GM12878 (cell line): ENCODE data around the gene FPR1. TPM values are rescaled to one million over a fixed set of nuclear protein-coding genes. Genes with fewer than 3 reads are reported as not detected.

Experiments
- ATAC-seq: fragments of 200-7000 bp; cut with Tn5 transposase; 3 replicates; pipeline ENCODE4 v1.9.1; 2020; ENCODE audit warnings: mild to moderate bottlenecking, moderate library complexity
- BruUV-seq: library from RNA; stranded (reverse); fragments of 400-500 nt; replicated peaks from 2 replicates; lab custom pipeline; 2021; lab: Mats Ljungman, UMichigan
- CTCF ChIA-PET: fragments of 300-600 bp; sonication (Branson Sonifier 250); formaldehyde crosslinking; extraction: SDS; loops from one replicate; lab custom pipeline; 2021; ENCODE audit warnings: inconsistent platforms; lab: Yijun Ruan, JAX
- POLR2A ChIA-PET: fragments of 350-600 bp; formaldehyde crosslinking; extraction: SDS; loops from one replicate; lab custom pipeline; 2021; ENCODE audit warnings: inconsistent platforms; lab: Charles Lee
- RAD21 ChIA-PET: fragments of 300-600 bp; sonication (Branson Sonifier 250); formaldehyde crosslinking; loops from one replicate; lab custom pipeline; 2023; ENCODE audit warnings: antibody characterized with exemption; ENCODE audit not compliant: unreplicated experiment; lab: Charles Lee
- SMC1A ChIA-PET: fragments of 300-600 bp; sonication (Branson Sonifier 250); formaldehyde crosslinking; loops from one replicate; lab custom pipeline; 2023; ENCODE audit not compliant: unreplicated experiment, uncharacterized antibody; lab: Charles Lee
- DNase-seq: peaks from one replicate; pipeline ENCODE4 v3.0.0-alpha.2; 2011; ENCODE audit warnings: low read depth, low spot score
- FAIRE-seq: peaks from 3 replicates; lab custom pipeline; 2011; peaks lifted over from hg19 to GRCh38; lab: Jason Lieb, UNC
- H2AFZ ChIP-seq: 2 replicates; pipeline ENCODE4 v1.6.0; 2011; ENCODE audit warnings: low read depth, low read length, control low read depth; ENCODE audit not compliant: control insufficient read depth
- H3K27ac ChIP-seq: 2 replicates; pipeline ENCODE4 v1.5.1; 2011; ENCODE audit warnings: control low read depth; ENCODE audit not compliant: control insufficient read depth, insufficient read depth
- H3K27me3 ChIP-seq, 2 experiments: replicated peaks in 1 of 2; 2 replicates each; pipeline versions ENCODE4 v1.6.0 to v1.6.1; 2011; ENCODE audit warnings: low read length in 1 of 2; ENCODE audit not compliant: control insufficient read depth in 2 of 2, insufficient read depth in 2 of 2
- H3K36me3 ChIP-seq, 2 experiments: 2 replicates each; pipeline ENCODE4 v1.5.1; 2011; ENCODE audit warnings: low read length in 1 of 2; ENCODE audit not compliant: control insufficient read depth in 2 of 2, insufficient read depth in 2 of 2
- H3K4me1 ChIP-seq: 2 replicates; pipeline ENCODE4 v1.6.1; 2011; ENCODE audit warnings: mild to moderate bottlenecking, low read length, moderate library complexity, mixed read lengths; ENCODE audit not compliant: control insufficient read depth, insufficient read depth
- H3K4me2 ChIP-seq: 2 replicates; pipeline ENCODE4 v1.6.0; 2011; ENCODE audit warnings: control low read depth; ENCODE audit not compliant: control insufficient read depth, insufficient read depth
- H3K4me3 ChIP-seq: fragments of 200-600 bp; sonication (generic); 2 replicates; pipeline ENCODE4 v1.5.1; 2016
- H3K79me2 ChIP-seq: 2 replicates; pipeline ENCODE4 v1.6.0; 2011; ENCODE audit warnings: low read length; ENCODE audit not compliant: control insufficient read depth, insufficient read depth
- H3K9ac ChIP-seq: 2 replicates; pipeline ENCODE4 v1.8.0; 2011; ENCODE audit warnings: low read length, control low read depth, mixed read lengths; ENCODE audit not compliant: control insufficient read depth, insufficient read depth
- H3K9me3 ChIP-seq: replicated peaks from 3 replicates; pipeline ENCODE4 v1.5.1; 2011; ENCODE audit warnings: mild to moderate bottlenecking, low read length; ENCODE audit not compliant: control insufficient read depth, insufficient read depth
- H4K20me1 ChIP-seq: 2 replicates; pipeline ENCODE4 v1.6.0; 2011; ENCODE audit not compliant: control insufficient read depth, insufficient read depth
- ASH2L ChIP-seq: fragments of 300-600, 200-600 bp; sonication (generic); IDR thresholded peaks from 2 replicates; pipeline ENCODE4 v1.6.1; 2017; ENCODE audit warnings: low read depth, mild to moderate bottlenecking, borderline replicate concordance
- CEBPZ ChIP-seq: fragments of 150-350 bp; IDR thresholded peaks from 2 replicates; pipeline ENCODE4 v1.6.1; 2016; ENCODE audit warnings: low read depth, low read length
- CHD4 ChIP-seq: fragments of 200-600 bp; sonication (generic); IDR thresholded peaks from 2 replicates; pipeline ENCODE4 v1.6.1; 2016; ENCODE audit warnings: mild to moderate bottlenecking
- IRF3 ChIP-seq: fragments of 450-650 bp; IDR thresholded peaks from 2 replicates; pipeline ENCODE4 v1.6.1; 2014; ENCODE audit warnings: mild to moderate bottlenecking
- MAX ChIP-seq: IDR thresholded peaks from 2 replicates; pipeline ENCODE4 v1.6.1; 2012; ENCODE audit warnings: low read depth, low read length, improper control_type of control experiment
- NR2F1 ChIP-seq: fragments of 450-650 bp; conservative IDR thresholded peaks from 2 replicates; pipeline ENCODE4 v1.6.1; 2017; ENCODE audit warnings: mild to moderate bottlenecking
- POLR2AphosphoS5 ChIP-seq: IDR thresholded peaks from 2 replicates; pipeline ENCODE4 v1.6.1; 2011; ENCODE audit warnings: mild to moderate bottlenecking, low read length, inconsistent platforms
- RELB ChIP-seq: fragments of 450-650 bp; IDR thresholded peaks from 2 replicates; pipeline ENCODE4 v1.6.1; 2017; ENCODE audit warnings: low read depth, mild to moderate bottlenecking, moderate library complexity
- SRF ChIP-seq, 2 experiments: IDR thresholded peaks; 2 replicates each; pipeline ENCODE4 v1.6.1; 2011; ENCODE audit warnings: low read depth in 2 of 2, low read length in 2 of 2, mild to moderate bottlenecking in 1 of 2, moderate library complexity in 1 of 2
- WRNIP1 ChIP-seq: IDR thresholded peaks from 2 replicates; pipeline ENCODE4 v1.6.1; 2011; ENCODE audit warnings: low read depth, low read length, improper control_type of control experiment, borderline replicate concordance
- ZNF24 ChIP-seq: fragments of 450-650 bp; IDR thresholded peaks from 2 replicates; pipeline ENCODE4 v1.6.1; 2017; ENCODE audit warnings: antibody characterized with exemption, mild to moderate bottlenecking
- ZZZ3 ChIP-seq: IDR thresholded peaks from 2 replicates; pipeline ENCODE4 v1.6.1; 2011; ENCODE audit warnings: low read depth; ENCODE audit not compliant: control insufficient read depth, insufficient read length
- WGBS: methylation state at CpG from one replicate; pipeline ENCODE4 v1.1.6; 2016; ENCODE audit warnings: low lambda C conversion rate; ENCODE audit not compliant: insufficient replicate concordance, insufficient coverage; ENCODE audit errors: missing lambda C conversion rate; 5-methylcytosine and 5-hydroxymethylcytosine counted together
- in situ Hi-C: fragments of 300-500 bp; cut with MboI; formaldehyde crosslinking; loops from 9 replicates; pipeline ENCODE4 v1.14.3; 2018; ENCODE audit warnings: mixed read lengths
- intact Hi-C: fragments of 100-400 bp; cut with micrococcal nuclease; formaldehyde crosslinking; loops from one replicate; pipeline ENCODE4 v1.14.2; 2022; ENCODE audit not compliant: unreplicated experiment
- polyA plus RNA-seq, 11 experiments: library from polyadenylated mRNA; depleted of rRNA in 4 of 11; unstranded in 6 of 11; stranded (reverse) in 5 of 11; fragments of >200 nt; fragmentation: Nextera tagmentation in 4 of 11; fragmentation: Illumina TruSeq in 1 of 11; extraction: Ambion mirVana in 4 of 11; extraction: Trizol in 1 of 11; gene quantifications; 1 replicate in 1 of 11; 2 replicates in 10 of 11; pipeline versions ENCODE4 v1.2.1 to v1.2.3, GENCODE V29; 2011 to 2016; ENCODE audit warnings: inconsistent platforms in 2 of 11, missing spikeins in 2 of 11, low read depth in 1 of 11
- total RNA-seq, 4 experiments: library from RNA; depleted of rRNA in 3 of 4; stranded (reverse); fragments of >200 nt in 3 of 4; fragmentation: Illumina TruSeq in 1 of 4; extraction: Trizol in 1 of 4; gene quantifications; 2 replicates each; pipeline versions ENCODE4 v1.2.1 to v1.2.3, GENCODE V29; 2013 to 2021
- TF ChIP-seq, protein P1 (sequence below): fragments of 450-650 bp; conservative IDR thresholded peaks from 2 replicates; pipeline ENCODE4 v1.6.1; 2017; ENCODE audit warnings: mild to moderate bottlenecking, moderate library complexity

FPR1 gene
- total and polyA plus RNA-seq, 10 of the 15 experiments (the other 5 are each of a cell fraction or from before 2014, with no cell fraction given) = not detected

DNA sequence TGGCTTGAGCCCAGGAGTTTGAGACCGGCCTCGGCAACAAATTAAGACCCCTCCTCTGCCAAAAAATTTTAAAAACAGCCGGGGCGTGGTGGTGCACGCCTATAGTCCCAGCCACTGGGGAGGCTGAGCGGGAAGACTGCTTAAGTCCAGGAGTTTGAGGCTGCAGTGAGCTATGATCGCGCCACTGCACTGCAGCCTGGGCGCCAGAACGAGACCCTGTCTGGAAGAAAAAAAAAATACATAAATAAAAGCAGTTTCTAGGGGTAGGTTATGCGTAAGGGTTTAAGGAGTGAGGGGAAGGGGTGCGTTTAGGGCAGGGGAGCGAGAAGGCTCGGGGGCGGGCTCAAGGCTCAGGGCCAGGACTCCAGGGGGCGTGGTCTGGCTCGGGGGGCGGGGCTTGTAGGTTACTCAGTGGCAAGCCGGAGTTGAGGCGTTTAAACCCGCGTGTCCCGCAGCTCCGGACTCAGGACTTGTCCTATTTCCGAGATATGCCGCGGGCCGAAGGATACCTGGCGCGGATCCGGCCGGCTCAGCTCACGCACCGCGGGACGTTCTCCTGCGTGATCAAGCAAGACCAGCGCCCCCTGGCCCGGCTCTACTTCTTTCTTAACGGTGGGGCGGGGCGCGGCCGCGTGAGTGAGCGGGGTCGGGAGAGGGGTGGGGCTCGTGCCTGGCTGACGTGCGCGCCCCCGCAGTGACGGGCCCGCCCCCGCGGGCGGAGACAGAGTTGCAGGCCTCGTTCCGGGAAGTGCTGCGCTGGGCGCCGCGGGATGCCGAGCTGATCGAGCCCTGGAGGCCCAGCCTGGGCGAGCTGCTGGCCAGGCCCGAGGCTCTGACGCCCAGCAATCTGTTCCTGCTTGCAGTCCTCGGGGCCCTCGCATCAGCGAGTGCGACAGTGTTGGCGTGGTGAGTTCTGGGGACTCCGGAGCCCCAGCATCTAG is 47.8 kb downstream of the FPR1 start:
- H3K36me3 ChIP-seq = no peaks in the 10 kb centered on the region
- ChIA-PET RAD21 (interaction anchor here (0.6 to 0.8 kb wide), 2 partner anchors 39 to 305 kb away, joined by 3 to 6 read pairs; no protein-coding TSS in a partner anchor), CTCF (interaction anchor here (0.7 to 1.3 kb wide), 3 partner anchors 9 to 73 kb away, joined by 3 read pairs; no protein-coding TSS in a partner anchor), SMC1A (no interaction called here), POLR2A (interaction anchor here (0.6 to 1.0 kb wide), 3 partner anchors 39 to 1049 kb away, joined by 3 to 4 read pairs (median 3); partner anchors contain the start of gene ETFB)
- intact Hi-C loops (no loop called here), in situ Hi-C loops (no loop called here)
- H3K27me3 ChIP-seq = no peaks in the 10 kb centered on the region; a peak in 1 of 4 replicates
- no TSS peak for BruUV-seq
- H2AFZ ChIP-seq = peak overlapping the region; percentile 93
- DNase-seq (peak; percentile 45), FAIRE-seq (peak; percentile 13), ATAC-seq (peak; percentile 97)
- 2% methylated on average over 62 of the region's 74 CpGs for WGBS
- H3K4me1 ChIP-seq = no peaks in the 10 kb centered on the region; the same call in 1 of the 2 replicates
- no peaks in the 10 kb centered on the region for H4K20me1 ChIP-seq
- peak overlapping the region; percentile 64 for H3K27ac ChIP-seq
- peaks cover 1% of the 10 kb centered on the region; the same call in 1 of the 3 replicates for H3K9me3 ChIP-seq
- peaks cover 3% of the 10 kb centered on the region for H3K79me2 ChIP-seq
- peak overlapping the region; percentile 85 for H3K9ac ChIP-seq
- H3K4me2 ChIP-seq = peak overlapping the region; percentile 71
- peak overlapping the region; percentile 76 for H3K4me3 ChIP-seq
- TF ChIP-seq ASH2L (no peak), WRNIP1 (no peak), SRF (IDR thresholded peaks at IDR 0.05; ENCODE audit: low read depth in 2 of 2, low read length in 2 of 2) (peak in 1 of 2 experiments; percentile 77; a peak in 2 of 4 replicates), ZNF24 (no peak), MAX (peak; percentile 43), RELB (no peak), POLR2AphosphoS5 (peak; percentile 91), CEBPZ (no peak), IRF3 (no peak), ZZZ3 (no peak), NR2F1 (0 out of 2 replicates have a peak, but pooled peaks have one; percentile 58), CHD4 (no peak)
- TF ChIP-seq, protein P1, sequence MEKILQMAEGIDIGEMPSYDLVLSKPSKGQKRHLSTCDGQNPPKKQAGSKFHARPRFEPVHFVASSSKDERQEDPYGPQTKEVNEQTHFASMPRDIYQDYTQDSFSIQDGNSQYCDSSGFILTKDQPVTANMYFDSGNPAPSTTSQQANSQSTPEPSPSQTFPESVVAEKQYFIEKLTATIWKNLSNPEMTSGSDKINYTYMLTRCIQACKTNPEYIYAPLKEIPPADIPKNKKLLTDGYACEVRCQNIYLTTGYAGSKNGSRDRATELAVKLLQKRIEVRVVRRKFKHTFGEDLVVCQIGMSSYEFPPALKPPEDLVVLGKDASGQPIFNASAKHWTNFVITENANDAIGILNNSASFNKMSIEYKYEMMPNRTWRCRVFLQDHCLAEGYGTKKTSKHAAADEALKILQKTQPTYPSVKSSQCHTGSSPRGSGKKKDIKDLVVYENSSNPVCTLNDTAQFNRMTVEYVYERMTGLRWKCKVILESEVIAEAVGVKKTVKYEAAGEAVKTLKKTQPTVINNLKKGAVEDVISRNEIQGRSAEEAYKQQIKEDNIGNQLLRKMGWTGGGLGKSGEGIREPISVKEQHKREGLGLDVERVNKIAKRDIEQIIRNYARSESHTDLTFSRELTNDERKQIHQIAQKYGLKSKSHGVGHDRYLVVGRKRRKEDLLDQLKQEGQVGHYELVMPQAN = 0 out of 2 replicates have a peak, but pooled peaks have one; percentile 58
